ENCODE results near the gene VPS18.

Gene VPS18

DNA sequence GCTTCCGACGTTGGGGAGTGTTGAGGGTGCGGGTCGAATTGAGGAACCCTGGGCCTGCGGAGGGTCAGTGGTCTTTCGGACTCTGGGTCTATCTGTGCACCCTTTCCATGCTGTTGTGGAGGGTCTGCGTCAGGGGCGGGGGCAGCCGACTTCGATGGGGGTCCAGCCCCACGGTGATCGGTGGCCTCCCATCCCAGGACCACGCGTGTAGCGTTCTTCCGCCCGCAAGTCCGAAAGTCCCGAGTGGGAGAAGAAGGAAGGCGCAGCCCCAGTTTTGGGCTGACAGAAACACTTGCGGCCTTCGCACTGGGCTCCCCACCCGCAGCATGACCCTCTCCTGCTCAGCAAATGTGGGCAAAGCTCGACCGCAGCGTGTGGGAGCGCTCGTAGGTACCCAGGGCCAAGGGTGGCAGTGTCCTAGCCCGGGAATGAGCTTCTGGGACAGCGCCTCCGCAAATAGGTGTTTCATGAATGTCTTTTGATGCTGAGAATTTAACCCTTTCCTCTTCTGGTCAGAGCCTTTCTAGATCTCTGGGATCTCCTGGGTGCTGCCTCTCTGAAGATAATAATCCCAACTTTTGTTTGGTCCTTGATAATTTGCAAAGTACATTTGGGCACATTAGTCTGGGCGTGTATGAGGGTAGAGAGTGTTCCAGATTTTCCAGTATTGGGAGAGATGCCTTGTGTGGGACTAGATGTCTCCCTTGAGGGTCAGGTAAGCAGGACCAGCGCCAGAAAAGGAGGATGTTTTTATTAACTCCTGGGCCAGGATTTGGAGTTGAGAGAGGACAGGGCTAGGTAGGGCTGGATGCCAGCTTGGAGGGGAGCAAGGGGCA lies 32.6 kb downstream of the VPS18 start:
- TF ChIP-seq, protein P1, sequence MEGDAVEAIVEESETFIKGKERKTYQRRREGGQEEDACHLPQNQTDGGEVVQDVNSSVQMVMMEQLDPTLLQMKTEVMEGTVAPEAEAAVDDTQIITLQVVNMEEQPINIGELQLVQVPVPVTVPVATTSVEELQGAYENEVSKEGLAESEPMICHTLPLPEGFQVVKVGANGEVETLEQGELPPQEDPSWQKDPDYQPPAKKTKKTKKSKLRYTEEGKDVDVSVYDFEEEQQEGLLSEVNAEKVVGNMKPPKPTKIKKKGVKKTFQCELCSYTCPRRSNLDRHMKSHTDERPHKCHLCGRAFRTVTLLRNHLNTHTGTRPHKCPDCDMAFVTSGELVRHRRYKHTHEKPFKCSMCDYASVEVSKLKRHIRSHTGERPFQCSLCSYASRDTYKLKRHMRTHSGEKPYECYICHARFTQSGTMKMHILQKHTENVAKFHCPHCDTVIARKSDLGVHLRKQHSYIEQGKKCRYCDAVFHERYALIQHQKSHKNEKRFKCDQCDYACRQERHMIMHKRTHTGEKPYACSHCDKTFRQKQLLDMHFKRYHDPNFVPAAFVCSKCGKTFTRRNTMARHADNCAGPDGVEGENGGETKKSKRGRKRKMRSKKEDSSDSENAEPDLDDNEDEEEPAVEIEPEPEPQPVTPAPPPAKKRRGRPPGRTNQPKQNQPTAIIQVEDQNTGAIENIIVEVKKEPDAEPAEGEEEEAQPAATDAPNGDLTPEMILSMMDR (conservative IDR thresholded peaks at IDR 0.05; ENCODE audit: control insufficient read depth, insufficient read depth, low read depth, low read length) = no peak
- no peak overlapping the region for H3K4me3 ChIP-seq (ENCODE audit: control insufficient read depth, low read depth, low read length)
- DNase-seq (ENCODE audit: low read depth) = no peak

DNA sequence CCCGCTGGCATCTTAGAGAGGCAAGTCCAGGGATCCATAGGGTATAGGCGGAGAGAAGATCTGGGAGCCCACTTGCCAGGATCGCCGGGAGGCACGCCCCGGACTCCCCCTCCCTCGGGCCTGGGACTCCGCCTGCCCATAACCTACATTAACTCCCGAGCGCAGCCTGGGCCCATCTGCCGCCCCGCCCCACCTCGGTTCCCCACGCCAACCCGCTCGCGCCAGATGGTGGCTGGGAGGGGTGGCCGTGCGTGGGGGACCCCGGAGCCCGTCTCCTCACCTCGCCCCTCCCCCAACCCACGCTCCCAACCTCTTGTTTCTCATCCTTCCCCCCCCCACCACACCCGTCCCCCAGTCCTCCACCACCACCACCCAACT lies 33.2 kb downstream of the VPS18 start:
- H3K4me3 ChIP-seq (ENCODE audit: control insufficient read depth, low read depth, low read length) = no peak overlapping the region
- TF ChIP-seq, protein P1 (conservative IDR thresholded peaks at IDR 0.05; ENCODE audit: control insufficient read depth, insufficient read depth, low read depth, low read length) = no peak

DNA sequence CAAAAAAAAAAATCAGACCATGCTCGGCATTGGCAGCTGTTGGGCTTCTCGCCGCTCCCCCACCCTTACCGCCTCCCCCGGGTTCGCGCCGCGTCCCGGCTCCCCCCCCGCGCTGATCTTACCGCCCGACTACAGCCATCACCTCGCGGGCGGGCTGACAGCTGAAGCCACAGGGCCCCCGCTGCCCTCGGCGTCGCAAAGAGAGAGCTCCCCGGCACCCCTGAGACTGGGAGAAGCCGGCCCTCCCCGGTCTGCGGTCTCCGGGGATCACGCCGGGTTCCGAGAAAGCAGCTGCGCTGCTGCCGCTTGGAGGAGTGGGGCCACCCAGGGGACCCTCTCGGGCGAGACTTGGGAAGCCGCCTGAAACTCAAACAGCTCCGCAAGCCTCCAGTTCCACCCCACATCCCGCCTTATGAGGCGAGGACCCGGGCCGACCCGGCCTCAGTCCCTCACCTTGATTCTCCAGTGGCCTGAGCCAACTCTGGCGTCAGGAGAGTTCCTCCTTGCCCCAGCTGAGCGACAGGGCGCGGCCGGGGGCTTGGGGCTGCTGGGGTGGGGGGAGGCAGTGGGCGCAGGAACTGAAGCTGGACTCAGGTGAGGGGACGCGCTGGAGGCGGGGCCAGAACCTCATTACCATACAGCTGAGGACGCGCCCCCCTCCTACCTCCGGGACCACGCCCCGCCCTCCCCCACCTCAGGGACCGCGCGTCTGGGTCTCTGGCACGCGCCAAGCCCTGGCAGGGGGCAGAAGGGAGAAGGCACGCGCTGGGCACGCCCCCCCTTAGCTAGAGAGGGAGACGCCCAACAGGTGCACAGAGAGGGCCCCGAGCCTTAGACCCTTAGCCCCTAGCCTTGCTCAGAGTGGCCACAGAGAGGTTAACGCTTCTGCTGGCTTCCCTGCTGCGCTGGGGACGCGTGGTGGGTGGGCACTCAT lies 33.9 kb downstream of the VPS18 start:
- H3K4me3 ChIP-seq (ENCODE audit: control insufficient read depth, low read depth, low read length) = no peak overlapping the region

More for the DNA sequence above, 33.2 kb downstream of the VPS18 start:
- no peak for DNase-seq (ENCODE audit: low read depth)

DNA sequence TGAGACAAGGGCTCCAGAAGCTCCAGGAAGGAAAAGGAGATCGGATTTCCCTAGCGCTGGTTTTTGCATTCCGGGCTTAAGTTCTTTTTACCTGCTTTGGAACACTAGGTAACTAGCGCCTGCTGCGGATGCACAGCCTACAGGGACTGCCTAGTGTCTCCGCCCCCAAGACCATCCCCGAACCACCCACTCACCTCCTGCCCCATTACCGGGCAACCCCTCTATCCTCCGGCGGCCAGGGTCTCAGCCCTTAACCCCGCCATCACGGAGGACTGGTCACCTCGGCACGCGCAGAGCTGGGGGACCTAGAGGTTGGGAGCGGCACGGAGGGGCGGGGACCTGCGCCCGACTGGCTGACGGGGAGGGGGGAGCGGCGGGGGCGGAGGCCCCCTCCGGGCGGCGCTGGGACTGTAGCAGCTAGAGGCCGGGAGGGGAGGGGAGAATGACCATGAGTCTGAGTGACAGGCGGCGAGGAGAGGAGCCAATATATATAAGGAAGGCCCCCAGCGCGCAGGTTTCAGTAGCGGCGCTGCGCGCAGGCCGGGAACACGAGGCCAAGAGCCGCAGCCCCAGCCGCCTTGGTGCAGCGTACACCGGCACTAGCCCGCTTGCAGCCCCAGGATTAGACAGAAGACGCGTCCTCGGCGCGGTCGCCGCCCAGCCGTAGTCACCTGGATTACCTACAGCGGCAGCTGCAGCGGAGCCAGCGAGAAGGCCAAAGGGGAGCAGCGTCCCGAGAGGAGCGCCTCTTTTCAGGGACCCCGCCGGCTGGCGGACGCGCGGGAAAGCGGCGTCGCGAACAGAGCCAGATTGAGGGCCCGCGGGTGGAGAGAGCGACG lies 34.8 kb downstream of the VPS18 start, which contains the start of gene DLL4:
TSS of gene DLL4 (plus strand) at position 520 of the 839 bp plus-strand sequence. CDS start 329 bp downstream, outside the sequence.
- peak; percentile 21 for DNase-seq (ENCODE audit: low read depth)
- peak within 1 kb of the TSS; percentile 4 for H3K4me3 ChIP-seq (ENCODE audit: control insufficient read depth, low read depth, low read length)
- TF ChIP-seq, protein P1 (conservative IDR thresholded peaks at IDR 0.05; ENCODE audit: control insufficient read depth, insufficient read depth, low read depth, low read length) = no peak

More for the DNA sequence above, 33.9 kb downstream of the VPS18 start:
- TF ChIP-seq, protein P1 (conservative IDR thresholded peaks at IDR 0.05; ENCODE audit: control insufficient read depth, insufficient read depth, low read depth, low read length) = no peak
- no peak for DNase-seq (ENCODE audit: low read depth)

DNA sequence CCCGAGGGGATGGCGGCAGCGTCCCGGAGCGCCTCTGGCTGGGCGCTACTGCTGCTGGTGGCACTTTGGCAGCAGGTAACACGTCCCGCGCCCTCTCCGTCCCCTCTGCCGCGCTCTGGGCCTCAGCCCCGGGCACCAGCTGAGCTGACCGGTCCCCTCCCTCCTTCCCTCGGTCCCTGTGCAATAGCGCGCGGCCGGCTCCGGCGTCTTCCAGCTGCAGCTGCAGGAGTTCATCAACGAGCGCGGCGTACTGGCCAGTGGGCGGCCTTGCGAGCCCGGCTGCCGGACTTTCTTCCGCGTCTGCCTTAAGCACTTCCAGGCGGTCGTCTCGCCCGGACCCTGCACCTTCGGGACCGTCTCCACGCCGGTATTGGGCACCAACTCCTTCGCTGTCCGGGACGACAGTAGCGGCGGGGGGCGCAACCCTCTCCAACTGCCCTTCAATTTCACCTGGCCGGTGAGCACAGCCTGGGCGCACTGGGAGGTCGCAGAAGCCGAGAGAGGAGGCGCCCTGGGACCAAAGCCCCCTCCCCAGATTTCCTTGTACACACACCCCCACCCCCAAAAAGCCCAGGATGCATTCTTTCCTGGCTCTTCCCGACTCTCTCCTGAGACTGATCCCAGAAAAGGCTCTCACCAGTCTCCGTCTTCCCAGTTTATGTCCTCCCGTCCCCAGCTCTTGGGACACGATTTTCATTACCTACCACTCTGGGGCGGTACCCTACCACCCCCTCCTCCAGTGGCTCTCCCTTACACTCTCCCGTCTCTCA lies 35.6 kb downstream of the VPS18 start:
- TF ChIP-seq, protein P1 (conservative IDR thresholded peaks at IDR 0.05; ENCODE audit: control insufficient read depth, insufficient read depth, low read depth, low read length) = no peak
- no peak overlapping the region for H3K4me3 ChIP-seq (ENCODE audit: control insufficient read depth, low read depth, low read length)
- DNase-seq (ENCODE audit: low read depth) = peak; percentile 40
